Activated CD4-positive, CD25-positive, alpha-beta regulatory T cell (primary cell): ENCODE data around the gene CAPN5.

Source experiments
- DNase-seq, 4 experiments: peaks; one replicate each; lab custom pipeline; 2025; lab: John Stamatoyannopoulos, UW

CAPN5 gene

GRCh38 chr11:77173494-77173893 lies 106.7 kb downstream of the CAPN5 start:
- no peak for DNase-seq

GRCh38 chr11:77174559-77174958 lies 107.8 kb downstream of the CAPN5 start:
- DNase-seq, result no peak

DNA sequence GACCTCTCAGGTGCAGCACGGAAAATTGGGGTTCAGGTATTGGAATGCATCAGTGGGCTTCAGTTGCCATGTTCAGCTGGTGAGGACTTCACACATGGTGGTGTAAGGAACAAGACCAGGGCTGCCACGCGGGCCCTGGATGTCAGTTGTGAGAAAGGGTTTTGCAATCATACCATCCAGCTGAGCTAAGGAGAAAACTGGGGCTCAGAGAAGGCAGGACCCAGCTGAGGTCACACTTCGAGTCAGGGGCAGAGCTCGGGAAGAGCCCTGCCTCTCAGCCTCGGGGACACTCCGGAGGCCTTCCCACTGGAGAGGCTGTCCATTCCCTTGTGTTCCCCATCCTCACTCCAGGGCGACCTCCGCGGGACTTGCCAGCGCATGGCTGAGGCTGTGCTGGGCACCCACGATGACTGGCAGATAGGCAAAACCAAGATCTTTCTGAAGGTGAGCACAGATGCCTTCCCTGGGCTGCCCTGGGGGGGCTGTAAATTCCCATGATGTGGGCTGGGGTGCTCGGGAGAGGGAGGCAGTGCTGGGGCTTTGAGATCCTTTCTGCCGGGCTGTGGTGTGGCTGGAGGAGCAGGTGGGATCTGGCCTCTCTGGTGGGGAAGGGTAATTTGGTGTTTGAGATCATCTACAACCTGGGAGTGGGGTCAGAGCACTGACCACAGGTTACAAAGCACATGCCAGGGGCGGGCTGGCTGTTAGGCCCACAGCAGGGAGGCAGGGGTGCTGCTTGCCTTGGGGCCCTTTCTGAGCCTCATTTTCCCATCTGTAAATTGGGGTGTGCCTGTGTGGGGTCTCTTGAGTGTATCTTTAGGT lies 108.5 kb downstream of the CAPN5 start:
- no peak for DNase-seq
